WI38 (cell line): ENCODE measurements around the gene CD82.

Experiments
- H3K4me3 ChIP-seq: 2 replicates; pipeline ENCODE4 v1.5.1; 2011; ENCODE audit warnings: low read depth, mild to moderate bottlenecking, control low read depth, low read length
- TF ChIP-seq, protein P1 (sequence below): IDR thresholded peaks from 2 replicates; pipeline ENCODE4 v1.5.1; 2012; ENCODE audit warnings: low read depth, mild to moderate bottlenecking, control low read depth, low read length

The CD82 gene

GRCh38 chr11:44563711-44564110 lies 1.8 kb upstream of the CD82 start:
- no peak overlapping the region for H3K4me3 ChIP-seq
- TF ChIP-seq, protein P1, sequence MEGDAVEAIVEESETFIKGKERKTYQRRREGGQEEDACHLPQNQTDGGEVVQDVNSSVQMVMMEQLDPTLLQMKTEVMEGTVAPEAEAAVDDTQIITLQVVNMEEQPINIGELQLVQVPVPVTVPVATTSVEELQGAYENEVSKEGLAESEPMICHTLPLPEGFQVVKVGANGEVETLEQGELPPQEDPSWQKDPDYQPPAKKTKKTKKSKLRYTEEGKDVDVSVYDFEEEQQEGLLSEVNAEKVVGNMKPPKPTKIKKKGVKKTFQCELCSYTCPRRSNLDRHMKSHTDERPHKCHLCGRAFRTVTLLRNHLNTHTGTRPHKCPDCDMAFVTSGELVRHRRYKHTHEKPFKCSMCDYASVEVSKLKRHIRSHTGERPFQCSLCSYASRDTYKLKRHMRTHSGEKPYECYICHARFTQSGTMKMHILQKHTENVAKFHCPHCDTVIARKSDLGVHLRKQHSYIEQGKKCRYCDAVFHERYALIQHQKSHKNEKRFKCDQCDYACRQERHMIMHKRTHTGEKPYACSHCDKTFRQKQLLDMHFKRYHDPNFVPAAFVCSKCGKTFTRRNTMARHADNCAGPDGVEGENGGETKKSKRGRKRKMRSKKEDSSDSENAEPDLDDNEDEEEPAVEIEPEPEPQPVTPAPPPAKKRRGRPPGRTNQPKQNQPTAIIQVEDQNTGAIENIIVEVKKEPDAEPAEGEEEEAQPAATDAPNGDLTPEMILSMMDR = no peak

DNA sequence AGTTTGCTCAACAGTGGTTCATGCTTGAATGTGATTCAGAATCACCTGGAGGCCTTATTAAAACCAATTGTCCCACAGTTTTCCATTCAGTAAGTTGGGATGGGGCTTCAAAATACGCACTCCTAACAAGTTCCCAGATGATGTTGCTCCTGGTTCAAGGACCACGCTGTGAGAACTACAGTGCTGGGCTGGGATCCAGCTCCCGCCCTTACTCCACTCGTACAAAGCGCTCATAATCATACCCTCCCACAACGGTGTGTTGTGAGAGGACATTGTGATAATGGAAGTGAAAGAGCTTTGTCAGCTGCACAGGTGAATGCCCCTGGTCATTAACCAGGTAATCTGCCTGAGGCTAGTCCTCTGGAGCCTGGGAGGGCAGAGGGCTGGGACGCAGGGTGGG lies 1.3 kb upstream of the CD82 start:
- H3K4me3 ChIP-seq = no peak overlapping the region; the same call in 1 of the 2 replicates
- TF ChIP-seq, protein P1 = no peak

GRCh38 chr11:44564670-44565210 lies 723 bp upstream of the CD82 start:
- TF ChIP-seq, protein P1 = no peak

GRCh38 chr11:44565953-44566949 lies 788 bp downstream of the CD82 start:
- H3K4me3 ChIP-seq = peak overlapping the region; percentile 73
- TF ChIP-seq, protein P1 = no peak

More at GRCh38 chr11:44564670-44565210, 723 bp upstream of the CD82 start:
- peak overlapping the region; percentile 54 for H3K4me3 ChIP-seq

- peak overlapping the region; percentile 73 for H3K4me3 ChIP-seq
- TF ChIP-seq, protein P1 = 0 out of 2 replicates have a peak, but pooled peaks have one; percentile 22
Measured at GRCh38 chr11:44566952-44567875, 1.8 kb downstream of the CD82 start.

DNA sequence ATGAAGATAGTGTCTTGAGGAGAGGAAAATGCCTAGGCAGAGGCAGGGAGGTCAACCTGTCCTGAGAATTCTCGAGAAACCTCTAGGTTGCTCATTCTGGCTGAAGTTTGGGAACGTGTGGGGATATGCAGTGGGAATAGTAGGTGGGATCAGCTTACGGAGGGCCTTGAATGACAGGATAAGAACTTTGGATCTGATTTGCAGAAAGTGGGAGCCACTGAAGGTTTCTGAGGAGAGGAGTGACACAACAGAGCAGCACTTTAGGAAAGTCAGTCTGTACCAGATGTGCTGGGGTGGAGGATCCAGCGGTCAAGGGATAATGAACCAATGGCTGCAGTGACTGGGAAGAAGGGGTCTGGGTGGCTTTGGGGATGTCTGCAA lies 2.4 kb downstream of the CD82 start:
- H3K4me3 ChIP-seq = no peak overlapping the region
- TF ChIP-seq, protein P1 = no peak
